Neural crest cell (in vitro differentiated cells): ENCODE measurements around the gene EPB42. TPM values are rescaled to one million over a fixed set of nuclear protein-coding genes. Genes with fewer than 3 reads are reported as not detected.

ENCODE experiments used
- DNase-seq: peaks from one replicate; pipeline ENCODE4 v3.0.0; 2021; ENCODE audit warnings: low read depth, mixed read lengths, low spot score
- H3K27ac Mint-ChIP-seq: one replicate; pipeline ENCODE4 v1.8.0; 2021; ENCODE audit warnings: mild to moderate bottlenecking, mixed read lengths; ENCODE audit not compliant: unreplicated experiment
- H3K27me3 Mint-ChIP-seq: 2 replicates; pipeline ENCODE4 v1.8.0; 2021; ENCODE audit warnings: low read depth, mild to moderate bottlenecking, mixed read lengths
- H3K36me3 Mint-ChIP-seq: 2 replicates; pipeline ENCODE4 v1.8.0; 2021; ENCODE audit warnings: low read depth, mild to moderate bottlenecking, mixed read lengths
- H3K4me1 Mint-ChIP-seq: 2 replicates; pipeline ENCODE4 v1.8.0; 2021; ENCODE audit warnings: mixed read lengths
- H3K4me3 Mint-ChIP-seq: one replicate; pipeline ENCODE4 v1.8.0; 2021; ENCODE audit warnings: mild to moderate bottlenecking, mixed read lengths
- H3K9me3 Mint-ChIP-seq: 2 replicates; pipeline ENCODE4 v1.8.0; 2021; ENCODE audit warnings: mixed read lengths
- total RNA-seq: library from RNA; stranded (reverse); gene quantifications from 2 replicates; pipeline ENCODE4 v1.2.1, GENCODE V29; 2021
- TF ChIP-seq, protein P1 (sequence below): fragments of 200-600 bp; sonication (generic); conservative IDR thresholded peaks from 2 replicates; pipeline ENCODE4 v1.5.0; 2021; ENCODE audit warnings: antibody characterized with exemption, mild to moderate bottlenecking

Gene EPB42
- total RNA-seq, 1 donor from 2014 or later: not detected

DNA sequence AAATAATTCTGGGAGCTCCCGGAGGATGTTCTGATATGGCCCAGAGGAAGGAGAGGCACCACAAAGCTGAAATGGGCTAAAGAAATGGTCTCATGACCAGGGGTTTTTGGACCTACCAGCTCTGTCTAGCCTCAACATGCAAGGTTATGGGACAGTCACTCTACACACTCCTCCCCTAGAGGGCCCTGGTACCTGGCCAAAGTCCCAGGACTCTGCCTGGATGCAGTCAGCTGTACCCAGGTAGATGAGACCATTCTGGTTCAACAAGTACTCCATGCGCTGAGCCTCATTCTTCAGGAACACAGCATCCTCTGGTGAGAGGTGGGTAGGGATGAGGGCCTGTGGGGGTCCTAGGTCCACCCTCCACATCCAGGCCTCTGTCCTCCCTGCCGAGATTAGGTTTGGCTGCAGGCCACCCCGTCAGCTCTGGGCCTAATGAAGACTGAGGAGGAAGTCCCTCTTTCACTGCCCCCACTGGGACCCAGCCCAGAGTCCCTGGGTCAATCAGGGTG lies 9.5 kb downstream of the EPB42 start:
- TF ChIP-seq, protein P1, sequence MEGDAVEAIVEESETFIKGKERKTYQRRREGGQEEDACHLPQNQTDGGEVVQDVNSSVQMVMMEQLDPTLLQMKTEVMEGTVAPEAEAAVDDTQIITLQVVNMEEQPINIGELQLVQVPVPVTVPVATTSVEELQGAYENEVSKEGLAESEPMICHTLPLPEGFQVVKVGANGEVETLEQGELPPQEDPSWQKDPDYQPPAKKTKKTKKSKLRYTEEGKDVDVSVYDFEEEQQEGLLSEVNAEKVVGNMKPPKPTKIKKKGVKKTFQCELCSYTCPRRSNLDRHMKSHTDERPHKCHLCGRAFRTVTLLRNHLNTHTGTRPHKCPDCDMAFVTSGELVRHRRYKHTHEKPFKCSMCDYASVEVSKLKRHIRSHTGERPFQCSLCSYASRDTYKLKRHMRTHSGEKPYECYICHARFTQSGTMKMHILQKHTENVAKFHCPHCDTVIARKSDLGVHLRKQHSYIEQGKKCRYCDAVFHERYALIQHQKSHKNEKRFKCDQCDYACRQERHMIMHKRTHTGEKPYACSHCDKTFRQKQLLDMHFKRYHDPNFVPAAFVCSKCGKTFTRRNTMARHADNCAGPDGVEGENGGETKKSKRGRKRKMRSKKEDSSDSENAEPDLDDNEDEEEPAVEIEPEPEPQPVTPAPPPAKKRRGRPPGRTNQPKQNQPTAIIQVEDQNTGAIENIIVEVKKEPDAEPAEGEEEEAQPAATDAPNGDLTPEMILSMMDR: no peak
- H3K4me1 Mint-ChIP-seq: no peaks in the 10 kb centered on the region
- DNase-seq: no peak
- no peaks in the 10 kb centered on the region for H3K9me3 Mint-ChIP-seq
- peaks cover 23% of the 10 kb centered on the region for H3K27me3 Mint-ChIP-seq
- H3K4me3 Mint-ChIP-seq: no peak overlapping the region
- no peak overlapping the region for H3K27ac Mint-ChIP-seq
- no peaks in the 10 kb centered on the region for H3K36me3 Mint-ChIP-seq

- H3K27me3 Mint-ChIP-seq: peaks cover 23% of the 10 kb centered on the region
- H3K4me1 Mint-ChIP-seq: no peaks in the 10 kb centered on the region
- H3K27ac Mint-ChIP-seq: peak overlapping the region; percentile 52
- TF ChIP-seq, protein P1: no peak
- DNase-seq: no peak
- no peaks in the 10 kb centered on the region for H3K36me3 Mint-ChIP-seq
- H3K4me3 Mint-ChIP-seq: no peak overlapping the region
- H3K9me3 Mint-ChIP-seq: no peaks in the 10 kb centered on the region
Observed at GRCh38 chr15:43210807-43211206, 10.0 kb downstream of the EPB42 start.

- H3K4me3 Mint-ChIP-seq: no peak overlapping the region
Observed at GRCh38 chr15:43210172-43210745, 10.6 kb downstream of the EPB42 start.

GRCh38 chr15:43209059-43209824 lies 11.6 kb downstream of the EPB42 start:
- peaks cover 3% of the 10 kb centered on the region for H3K4me1 Mint-ChIP-seq
- no peaks in the 10 kb centered on the region for H3K9me3 Mint-ChIP-seq
- H3K27me3 Mint-ChIP-seq: peaks cover 23% of the 10 kb centered on the region
- TF ChIP-seq, protein P1: no peak
- H3K4me3 Mint-ChIP-seq: no peak overlapping the region
- no peaks in the 10 kb centered on the region for H3K36me3 Mint-ChIP-seq
- no peak overlapping the region for H3K27ac Mint-ChIP-seq
- no peak for DNase-seq

More at GRCh38 chr15:43210172-43210745, 10.6 kb downstream of the EPB42 start:
- H3K36me3 Mint-ChIP-seq: no peaks in the 10 kb centered on the region
- DNase-seq: no peak
- TF ChIP-seq, protein P1: no peak
- no peaks in the 10 kb centered on the region for H3K4me1 Mint-ChIP-seq
- H3K27ac Mint-ChIP-seq: peak overlapping the region; percentile 52
- H3K9me3 Mint-ChIP-seq: no peaks in the 10 kb centered on the region
- peaks cover 23% of the 10 kb centered on the region for H3K27me3 Mint-ChIP-seq

GRCh38 chr15:43208052-43209002 lies 12.5 kb downstream of the EPB42 start:
- Mint-ChIP-seq H3K27ac (no peak overlapping the region), H3K9me3 (no peaks in the 10 kb centered on the region), H3K4me1 (peaks cover 6% of the 10 kb centered on the region), H3K36me3 (no peaks in the 10 kb centered on the region), H3K4me3 (no peak overlapping the region), H3K27me3 (peaks cover 23% of the 10 kb centered on the region)
- TF ChIP-seq, protein P1: no peak
- DNase-seq: no peak
